SHP77 (cell line): ENCODE results near the gene FASTKD2.

ENCODE experiments used
- DNase-seq, 2 experiments: peaks; one replicate each; lab custom pipeline; 2025; lab: John Stamatoyannopoulos, UW

The FASTKD2 gene

DNA sequence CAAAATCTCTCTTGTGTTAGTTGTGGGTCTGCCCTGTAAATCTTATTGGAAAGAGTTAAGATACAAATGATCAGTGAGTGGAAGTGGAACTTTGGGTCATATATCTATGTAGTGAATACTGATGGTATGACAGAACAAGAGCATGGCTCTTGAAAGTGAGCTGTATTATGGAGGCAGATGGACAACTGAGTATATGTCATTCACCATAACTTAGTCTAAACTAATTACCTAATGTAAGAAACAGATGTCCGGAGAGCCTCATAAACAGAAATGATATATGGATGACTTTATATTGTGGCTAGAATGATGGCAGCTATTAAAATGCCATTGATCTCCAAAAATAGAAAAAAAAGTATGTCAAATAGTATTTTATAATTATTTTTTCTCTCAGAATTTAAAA lies 72.4 kb downstream of the FASTKD2 start:
- no peak for DNase-seq

DNA sequence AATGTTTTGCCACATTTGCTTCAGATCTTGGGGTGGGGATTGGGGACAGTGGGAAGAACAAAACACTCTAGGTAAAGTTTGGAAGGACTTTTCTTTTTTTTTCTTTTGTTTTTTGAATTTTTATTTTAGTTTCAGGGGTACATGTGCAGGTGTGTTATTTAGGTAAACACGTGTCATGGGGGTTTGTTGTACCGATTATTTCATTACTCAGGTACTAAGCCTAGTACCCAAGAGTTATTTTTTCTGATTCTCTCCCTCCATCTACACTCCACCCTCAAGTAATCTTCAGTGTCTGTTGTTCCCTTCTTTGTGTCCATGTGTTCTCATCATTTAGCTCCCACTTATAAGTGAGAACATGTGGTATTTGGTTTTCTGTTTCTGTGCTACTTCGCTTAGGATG lies 73.3 kb downstream of the FASTKD2 start:
- DNase-seq, result no peak

DNA sequence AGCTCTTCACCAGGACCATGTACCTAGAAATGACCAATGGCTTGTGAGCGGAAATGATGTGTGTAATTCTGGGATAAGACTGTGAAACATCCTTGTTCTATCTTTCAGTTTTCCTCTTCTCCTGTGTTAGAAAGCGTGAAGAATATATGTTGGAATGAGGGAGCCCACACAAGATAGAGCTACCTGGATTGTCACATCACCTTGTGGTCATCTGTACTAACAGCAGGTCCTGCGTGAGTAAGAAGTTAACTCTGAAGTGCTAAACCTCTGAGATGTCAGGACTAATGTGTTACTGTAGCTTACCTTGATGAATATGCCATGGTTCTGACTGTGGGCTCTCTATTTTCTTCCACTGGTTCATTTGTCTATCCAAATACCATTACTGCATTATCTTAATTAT lies 75.6 kb downstream of the FASTKD2 start:
- no peak for DNase-seq
